Mucosa of descending colon (tissue), 3 donors: ENCODE results near the gene SLC6A4. TPM values are rescaled to one million over a fixed set of nuclear protein-coding genes. Genes with fewer than 3 reads are reported as not detected.

ENCODE experiments used
- ATAC-seq: fragments of 200-7000 bp; cut with Tn5 transposase; one replicate; pipeline ENCODE4 v1.9.1; 2020; ENCODE audit warnings: mild to moderate bottlenecking, moderate library complexity
- DNase-seq, 3 donors: peaks; one replicate each; pipeline ENCODE4 v3.0.0-alpha.2; 2020
- H3K36me3 ChIP-seq: fragments of 200-600 bp; one replicate; pipeline ENCODE4 v1.8.0; 2021; ENCODE audit warnings: low read depth, mild to moderate bottlenecking
- H3K4me1 ChIP-seq: fragments of 200-600 bp; one replicate; pipeline ENCODE4 v1.8.0; 2021; ENCODE audit warnings: low read depth, mild to moderate bottlenecking
- H3K4me3 ChIP-seq: fragments of 200-600 bp; one replicate; pipeline ENCODE4 v1.8.0; 2021; ENCODE audit warnings: mild to moderate bottlenecking
- H3K9me3 ChIP-seq: fragments of 200-600 bp; one replicate; pipeline ENCODE4 v1.8.0; 2021; ENCODE audit warnings: mild to moderate bottlenecking
- intact Hi-C, 2 donors: fragments of 100-400 bp; cut with DNase I in 1 of 2; cut with micrococcal nuclease in 1 of 2; formaldehyde crosslinking; loops; one replicate each; pipeline versions ENCODE4 v1.11.0 to v1.11.1; 2022; cut with DNase I, micrococcal nuclease
- total RNA-seq, 3 donors: library from RNA; stranded (reverse); fragmentation: NEBNext Ultra II Directional in 2 of 3; extraction: Animal tissue kit (Norgen Biotek cat#: 25700) in 2 of 3; gene quantifications; one replicate each; pipeline versions ENCODE4 v1.2.1 to v1.2.4, GENCODE V29; 2021 to 2023
- TF ChIP-seq, protein P1 (sequence below): fragments of 200-600 bp; IDR thresholded peaks from one replicate; pipeline ENCODE4 v1.8.0; 2022; ENCODE audit warnings: antibody characterized with exemption, mild to moderate bottlenecking
- donor health status: DM: no; HTN: no; CAD: no; lungs with moderate emphysema.
- donor health status: DM: no; HTN: no; CAD: no.
- donor health status: DM: no; HTN: yes; CAD: no.

Gene SLC6A4
- total RNA-seq, 3 donors from 2014 or later = 0.32 to 1.8 (median 1.2) TPM

DNA sequence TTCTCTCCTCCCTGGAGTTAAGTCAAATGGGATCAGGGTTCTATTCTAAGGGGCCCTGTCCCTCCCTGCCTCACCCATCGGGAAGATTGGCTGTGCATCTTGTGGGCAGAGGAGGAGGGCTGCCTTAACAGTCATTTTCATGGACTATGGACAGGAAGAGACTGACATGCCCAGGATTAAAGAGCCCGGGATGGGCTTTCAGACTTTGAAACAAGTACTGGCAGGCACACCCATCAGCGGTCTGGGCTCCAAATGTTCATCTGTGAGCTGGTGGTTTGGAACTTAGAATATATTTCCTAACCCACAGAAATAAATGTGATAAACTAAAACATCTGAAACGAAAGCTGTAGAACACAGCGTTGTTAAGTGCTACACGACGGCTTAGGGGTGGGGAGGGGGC, 6.5 kb downstream of the SLC6A4 start:
- DNase-seq (no peak), ATAC-seq (peak; percentile 65)
- H3K4me1 ChIP-seq = no peaks in the 10 kb centered on the region
- TF ChIP-seq, protein P1, sequence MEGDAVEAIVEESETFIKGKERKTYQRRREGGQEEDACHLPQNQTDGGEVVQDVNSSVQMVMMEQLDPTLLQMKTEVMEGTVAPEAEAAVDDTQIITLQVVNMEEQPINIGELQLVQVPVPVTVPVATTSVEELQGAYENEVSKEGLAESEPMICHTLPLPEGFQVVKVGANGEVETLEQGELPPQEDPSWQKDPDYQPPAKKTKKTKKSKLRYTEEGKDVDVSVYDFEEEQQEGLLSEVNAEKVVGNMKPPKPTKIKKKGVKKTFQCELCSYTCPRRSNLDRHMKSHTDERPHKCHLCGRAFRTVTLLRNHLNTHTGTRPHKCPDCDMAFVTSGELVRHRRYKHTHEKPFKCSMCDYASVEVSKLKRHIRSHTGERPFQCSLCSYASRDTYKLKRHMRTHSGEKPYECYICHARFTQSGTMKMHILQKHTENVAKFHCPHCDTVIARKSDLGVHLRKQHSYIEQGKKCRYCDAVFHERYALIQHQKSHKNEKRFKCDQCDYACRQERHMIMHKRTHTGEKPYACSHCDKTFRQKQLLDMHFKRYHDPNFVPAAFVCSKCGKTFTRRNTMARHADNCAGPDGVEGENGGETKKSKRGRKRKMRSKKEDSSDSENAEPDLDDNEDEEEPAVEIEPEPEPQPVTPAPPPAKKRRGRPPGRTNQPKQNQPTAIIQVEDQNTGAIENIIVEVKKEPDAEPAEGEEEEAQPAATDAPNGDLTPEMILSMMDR = no peak
- no peaks in the 10 kb centered on the region for H3K9me3 ChIP-seq
- intact Hi-C loops = no loop called here
- H3K36me3 ChIP-seq = no peaks in the 10 kb centered on the region
- no peak overlapping the region for H3K4me3 ChIP-seq

DNA sequence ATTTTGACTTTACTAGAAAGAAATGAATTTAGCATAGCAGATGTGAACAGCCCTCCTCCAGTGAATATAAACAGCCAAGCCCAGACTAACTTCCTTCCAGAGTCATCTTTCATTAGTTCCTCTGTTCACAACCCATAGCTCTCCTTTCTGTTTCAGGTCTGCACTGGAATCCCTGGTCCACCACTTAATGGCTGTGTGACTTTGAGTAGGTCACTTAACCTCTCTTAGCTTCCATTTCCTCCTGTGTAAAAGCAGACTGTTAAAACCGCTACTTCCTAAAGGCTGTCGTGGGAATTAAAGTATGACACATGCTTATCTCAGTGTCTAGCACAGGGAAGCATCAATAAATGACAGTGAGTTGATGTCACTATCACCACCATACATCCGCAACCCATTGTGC, 7.5 kb downstream of the SLC6A4 start:
- H3K36me3 ChIP-seq = no peaks in the 10 kb centered on the region
- no peaks in the 10 kb centered on the region for H3K4me1 ChIP-seq
- TF ChIP-seq, protein P1 = no peak
- DNase-seq = no peak
- intact Hi-C loops = no loop called here
- H3K9me3 ChIP-seq = no peaks in the 10 kb centered on the region
- no peak for ATAC-seq
- H3K4me3 ChIP-seq = no peak overlapping the region

DNA sequence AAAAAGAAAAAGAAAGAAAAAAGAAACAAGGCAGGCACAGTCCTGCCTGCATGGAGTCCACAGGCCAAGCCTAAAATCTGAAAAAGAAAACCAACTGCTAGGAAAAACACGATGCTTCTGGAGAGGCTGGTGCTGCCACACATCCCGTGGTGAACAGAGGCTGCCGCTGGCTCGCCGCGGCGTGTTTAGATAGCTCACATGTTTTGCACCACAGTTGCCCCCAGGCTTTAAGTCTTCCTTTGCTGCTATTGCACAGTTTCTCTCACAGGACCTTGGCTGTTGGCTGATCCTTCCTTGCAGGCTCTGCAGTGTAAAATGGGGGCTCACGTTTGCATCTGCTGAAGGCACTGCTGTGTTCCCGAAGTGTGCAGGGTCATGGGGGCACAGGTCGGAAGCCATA, 8.6 kb downstream of the SLC6A4 start:
- DNase-seq (no peak), ATAC-seq (no peak)
- TF ChIP-seq, protein P1 = no peak
- H3K4me3 ChIP-seq = no peak overlapping the region
- no peaks in the 10 kb centered on the region for H3K36me3 ChIP-seq
- H3K4me1 ChIP-seq = no peaks in the 10 kb centered on the region
- H3K9me3 ChIP-seq = no peaks in the 10 kb centered on the region
- intact Hi-C loops = no loop called here

DNA sequence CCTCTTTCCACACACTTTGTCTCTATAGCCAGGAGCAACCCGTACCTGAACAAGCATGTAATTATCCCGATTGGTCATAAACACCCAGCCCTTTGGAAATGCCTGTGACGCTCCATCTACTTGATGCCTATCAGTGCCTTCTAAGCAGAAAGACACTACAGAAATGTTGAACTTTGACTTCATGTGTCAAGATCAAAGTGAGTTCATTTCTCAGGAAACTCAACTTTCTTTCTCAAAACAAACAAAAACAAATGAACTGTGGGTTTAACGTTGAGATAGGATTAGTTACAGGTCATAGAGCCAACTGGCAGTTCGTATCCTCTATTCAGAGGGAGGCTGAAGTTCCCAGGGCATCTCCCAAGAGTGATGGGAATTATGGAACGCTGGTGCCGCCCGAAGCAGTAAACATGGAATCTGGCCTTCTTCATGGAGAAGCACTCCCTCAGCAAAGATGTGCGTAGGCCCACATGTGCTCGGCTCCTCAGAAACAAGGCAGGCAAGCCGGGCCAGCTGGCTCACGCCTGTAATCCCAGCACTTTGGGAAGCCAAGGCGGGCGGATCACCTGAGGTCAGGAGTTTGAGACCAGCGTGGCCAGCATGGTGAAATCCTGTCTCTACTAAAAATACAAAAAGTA, 9.5 kb downstream of the SLC6A4 start:
- H3K4me3 ChIP-seq = no peak overlapping the region
- H3K36me3 ChIP-seq = no peaks in the 10 kb centered on the region
- no peak for DNase-seq
- no peaks in the 10 kb centered on the region for H3K9me3 ChIP-seq
- peak; percentile 69 for ATAC-seq
- TF ChIP-seq, protein P1 = no peak
- intact Hi-C loops = no loop called here
- no peaks in the 10 kb centered on the region for H3K4me1 ChIP-seq

DNA sequence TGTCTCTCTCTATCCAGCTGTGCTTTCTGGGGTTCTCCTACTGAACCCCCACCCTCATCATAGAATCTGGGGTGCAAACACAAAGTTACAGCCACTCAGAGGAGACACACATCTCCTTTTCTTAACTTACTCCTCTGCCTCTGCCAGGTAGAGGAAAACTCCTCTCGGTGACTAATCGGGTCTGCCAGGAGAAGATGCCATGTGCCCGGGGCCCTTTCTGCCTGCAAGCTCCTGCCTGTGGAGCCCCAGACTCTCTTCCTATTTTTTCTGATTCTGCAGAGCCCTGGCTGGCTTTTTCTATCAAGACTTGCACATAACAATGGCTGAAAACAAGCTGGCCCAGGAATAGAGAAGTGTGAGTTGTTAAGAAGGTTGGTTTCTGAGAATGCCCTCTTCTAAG, 10.4 kb downstream of the SLC6A4 start:
- Histone ChIP-seq H3K4me3 (no peak overlapping the region), H3K9me3 (no peaks in the 10 kb centered on the region), H3K36me3 (no peaks in the 10 kb centered on the region), H3K4me1 (no peaks in the 10 kb centered on the region)
- ATAC-seq = no peak
- intact Hi-C loops = no loop called here
- no peak for DNase-seq
- TF ChIP-seq, protein P1 = no peak

DNA sequence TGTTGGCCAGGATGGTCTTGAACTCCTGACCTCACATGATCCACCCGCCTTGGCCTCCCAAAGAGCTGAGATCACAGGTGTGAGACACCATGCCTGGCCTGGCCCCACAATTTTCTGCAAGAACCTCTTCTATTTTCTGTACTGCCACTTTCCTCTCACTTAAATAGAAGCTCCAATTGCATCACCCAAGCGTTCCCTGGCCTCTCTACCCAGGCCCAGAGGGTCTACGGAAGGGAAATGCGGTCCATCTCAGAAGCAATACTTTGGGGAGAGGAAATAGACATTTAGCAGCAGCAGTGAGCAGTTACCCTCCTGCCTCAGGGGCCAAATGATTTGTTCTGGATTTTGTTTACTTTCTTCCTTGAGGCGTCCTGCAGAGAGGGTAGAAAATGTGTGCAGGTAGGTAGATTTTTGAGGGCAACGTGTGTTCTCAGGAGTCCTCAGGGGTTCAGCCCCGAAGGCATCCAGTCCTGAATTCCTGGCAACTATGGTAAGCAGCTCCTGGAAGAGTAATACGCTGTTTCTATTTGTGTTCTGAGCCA, 11.0 kb downstream of the SLC6A4 start:
- TF ChIP-seq, protein P1 = no peak
- DNase-seq = no peak

More for the DNA sequence above, 11.0 kb downstream of the SLC6A4 start:
- H3K9me3 ChIP-seq = no peaks in the 10 kb centered on the region
- H3K4me3 ChIP-seq = no peak overlapping the region
- no peaks in the 10 kb centered on the region for H3K36me3 ChIP-seq
- no peak for ATAC-seq
- H3K4me1 ChIP-seq = no peaks in the 10 kb centered on the region
- intact Hi-C loops = no loop called here
